Stromal cell of bone marrow (primary cell): ENCODE data around the gene TRIP13.
"Not testable (repeated sequence)": the region's sequence is repeated elsewhere in the genome, so short reads cannot be mapped to it uniquely, and the experiment has no call there.

Source experiments
- DNase-seq: peaks from one replicate; pipeline ENCODE4 v3.0.0-alpha.2; 2012; ENCODE audit warnings: low read depth

Gene TRIP13

GRCh38 chr5:920321-920720 lies 27.6 kb downstream of the TRIP13 start:
- no peak for DNase-seq

GRCh38 chr5:921456-922435 lies 29.1 kb downstream of the TRIP13 start:
- DNase-seq = no peak

- DNase-seq = no peak
Measured at GRCh38 chr5:922436-923280, 30.0 kb downstream of the TRIP13 start.

GRCh38 chr5:923281-923873 lies 30.7 kb downstream of the TRIP13 start:
- DNase-seq = peak; percentile 28

GRCh38 chr5:926417-927171 lies 33.9 kb downstream of the TRIP13 start:
- DNase-seq = no peak

GRCh38 chr5:927172-928015 lies 34.7 kb downstream of the TRIP13 start:
- DNase-seq = no peak

GRCh38 chr5:929182-929581 lies 36.5 kb downstream of the TRIP13 start:
- not testable (repeated sequence) for DNase-seq

GRCh38 chr5:929596-929995 lies 36.9 kb downstream of the TRIP13 start:
- DNase-seq = no peak

- DNase-seq = no peak
Measured at GRCh38 chr5:930866-931265, 38.2 kb downstream of the TRIP13 start.

GRCh38 chr5:931570-932145 lies 39.0 kb downstream of the TRIP13 start:
- no peak for DNase-seq

- no peak for DNase-seq
Measured at GRCh38 chr5:932151-932627, 39.5 kb downstream of the TRIP13 start.

GRCh38 chr5:932628-933250 lies 40.1 kb downstream of the TRIP13 start:
- no peak for DNase-seq

- no peak for DNase-seq
Measured at GRCh38 chr5:933251-933861, 40.7 kb downstream of the TRIP13 start.

GRCh38 chr5:933951-934350 lies 41.3 kb downstream of the TRIP13 start:
- not testable (repeated sequence) for DNase-seq

GRCh38 chr5:934381-934967 lies 41.8 kb downstream of the TRIP13 start:
- DNase-seq = not testable (repeated sequence)

- no peak for DNase-seq
Measured at GRCh38 chr5:935510-936084, 42.9 kb downstream of the TRIP13 start.

GRCh38 chr5:936149-937144 lies 43.8 kb downstream of the TRIP13 start:
- DNase-seq = no peak
